Measurements from ENCODE around the gene PAIP2B.

PAIP2B gene

DNA sequence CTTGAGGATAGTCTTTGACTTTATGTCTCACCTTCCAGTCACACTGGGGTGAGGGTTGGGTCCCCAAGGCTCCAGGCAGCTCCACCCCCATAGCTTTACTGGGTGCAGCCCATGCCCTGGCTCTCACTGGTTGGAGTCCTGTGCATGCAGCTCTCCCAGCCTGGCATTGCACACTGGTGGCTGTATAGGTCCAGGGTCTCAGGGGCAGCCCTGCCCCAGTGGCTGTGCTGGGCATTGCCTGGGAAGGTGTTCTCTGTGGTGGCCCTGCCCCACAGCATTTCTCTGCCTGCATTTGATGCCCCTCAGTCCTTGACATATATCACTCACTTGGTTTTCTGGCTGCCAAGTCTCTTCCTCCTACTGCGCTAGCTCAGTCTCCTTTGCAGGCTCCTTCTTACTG, 75.3 kb downstream of the PAIP2B start:
- Histone ChIP-seq H3K9me2 (replicated peaks; ENCODE audit: control insufficient read depth, low read length) (no peaks in the 10 kb centered on the region), H4K20me1 (ENCODE audit: control insufficient read depth, insufficient read depth, low read depth, low read length) (no peaks in the 10 kb centered on the region), H3K9me3 (ENCODE audit: control insufficient read depth, insufficient read depth, low read length) (no peaks in the 10 kb centered on the region), H3K27ac (ENCODE audit: low read depth, low read length) (no peak overlapping the region), H3K27me3 (ENCODE audit: control insufficient read depth, low read length) (peaks cover 5% of the 10 kb centered on the region), H3F3A (ENCODE audit: control insufficient read depth, insufficient read depth) (no peaks in the 10 kb centered on the region; the same call in 1 of the 2 replicates), H3K36me3 (ENCODE audit: control insufficient read depth, low read length) (peaks cover 36% of the 10 kb centered on the region), H3K4me3 (ENCODE audit: low read length) (no peak overlapping the region), H3K4me2 (ENCODE audit: low read length) (no peak overlapping the region), H3K79me2 (ENCODE audit: control insufficient read depth, low read length) (no peaks in the 10 kb centered on the region), H3K4me1 (ENCODE audit: control insufficient read depth, low read length) (no peaks in the 10 kb centered on the region)
- no peak for TF ChIP-seq EZH2phosphoT487 (IDR thresholded peaks at IDR 0.05; ENCODE audit: borderline replicate concordance, low read length)
- TF ChIP-seq, protein P1, sequence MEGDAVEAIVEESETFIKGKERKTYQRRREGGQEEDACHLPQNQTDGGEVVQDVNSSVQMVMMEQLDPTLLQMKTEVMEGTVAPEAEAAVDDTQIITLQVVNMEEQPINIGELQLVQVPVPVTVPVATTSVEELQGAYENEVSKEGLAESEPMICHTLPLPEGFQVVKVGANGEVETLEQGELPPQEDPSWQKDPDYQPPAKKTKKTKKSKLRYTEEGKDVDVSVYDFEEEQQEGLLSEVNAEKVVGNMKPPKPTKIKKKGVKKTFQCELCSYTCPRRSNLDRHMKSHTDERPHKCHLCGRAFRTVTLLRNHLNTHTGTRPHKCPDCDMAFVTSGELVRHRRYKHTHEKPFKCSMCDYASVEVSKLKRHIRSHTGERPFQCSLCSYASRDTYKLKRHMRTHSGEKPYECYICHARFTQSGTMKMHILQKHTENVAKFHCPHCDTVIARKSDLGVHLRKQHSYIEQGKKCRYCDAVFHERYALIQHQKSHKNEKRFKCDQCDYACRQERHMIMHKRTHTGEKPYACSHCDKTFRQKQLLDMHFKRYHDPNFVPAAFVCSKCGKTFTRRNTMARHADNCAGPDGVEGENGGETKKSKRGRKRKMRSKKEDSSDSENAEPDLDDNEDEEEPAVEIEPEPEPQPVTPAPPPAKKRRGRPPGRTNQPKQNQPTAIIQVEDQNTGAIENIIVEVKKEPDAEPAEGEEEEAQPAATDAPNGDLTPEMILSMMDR (IDR thresholded peaks at IDR 0.05; ENCODE audit: low read depth, low read length, poor library complexity, severe bottlenecking) = no peak

DNA sequence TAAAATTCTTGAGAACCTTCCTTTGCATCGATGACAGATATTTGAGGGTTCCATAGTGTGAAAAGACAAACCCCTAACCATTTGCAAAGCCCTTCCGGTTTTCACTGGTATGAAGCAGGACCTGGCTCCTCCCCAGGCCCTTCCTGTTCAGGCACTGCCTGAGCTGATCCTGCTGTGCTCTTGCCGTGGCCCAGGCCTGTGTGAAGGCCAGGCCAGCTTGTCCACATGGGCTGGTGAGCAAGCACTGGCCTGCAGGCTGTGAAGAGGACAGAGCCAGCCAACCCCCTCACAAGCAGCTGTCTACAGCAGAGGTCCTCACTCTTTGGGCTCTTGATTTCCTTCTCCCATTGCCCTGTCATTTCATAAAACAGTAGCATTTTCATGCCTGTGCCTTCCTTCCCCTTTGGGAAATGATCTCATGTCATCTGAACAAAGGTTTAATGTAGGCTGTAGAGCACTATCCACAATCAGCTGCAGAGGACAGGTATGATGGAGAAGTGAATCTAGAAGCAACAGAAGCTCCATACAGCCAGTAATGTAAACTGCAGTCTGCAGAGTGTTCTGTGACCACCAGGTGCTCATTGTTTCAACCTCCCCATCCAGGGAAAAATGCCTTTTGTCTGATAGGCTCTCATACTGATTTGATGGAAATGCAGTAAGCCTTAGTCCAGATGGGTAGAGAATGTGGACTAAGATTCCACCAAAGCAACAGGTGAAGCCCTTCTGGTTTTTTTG, 76.7 kb downstream of the PAIP2B start:
- Histone ChIP-seq H3K4me3 (ENCODE audit: low read length) (no peak overlapping the region), H3K36me3 (ENCODE audit: control insufficient read depth, low read length) (peaks cover 49% of the 10 kb centered on the region), H4K20me1 (ENCODE audit: control insufficient read depth, insufficient read depth, low read depth, low read length) (no peaks in the 10 kb centered on the region)

DNA sequence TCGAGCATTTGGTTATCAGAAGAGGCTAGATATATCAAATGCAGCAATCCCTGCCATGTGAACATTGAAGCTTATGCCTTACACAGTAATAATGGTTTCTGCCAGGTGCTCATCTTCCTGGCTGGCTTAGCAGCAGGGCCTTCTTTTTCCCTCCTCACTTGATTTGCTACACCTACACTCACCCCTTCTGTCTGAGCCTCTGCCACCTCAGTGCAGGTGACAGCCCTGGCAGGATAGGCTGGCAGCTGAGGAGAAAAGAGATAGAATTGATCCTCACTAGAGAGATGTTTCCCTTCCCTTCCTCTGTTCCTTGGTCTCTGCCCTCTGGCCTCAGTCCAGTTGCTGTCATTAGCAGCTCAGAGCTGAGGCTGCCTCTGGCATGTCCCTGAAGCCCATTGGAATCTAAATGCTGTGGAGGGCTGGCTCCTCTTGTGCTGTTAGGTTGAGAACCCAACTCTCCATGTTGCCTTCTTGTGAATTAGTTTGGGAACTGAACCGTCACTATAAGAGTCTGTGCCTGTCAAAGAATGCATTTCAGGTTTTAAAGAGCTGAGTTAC, 78.3 kb downstream of the PAIP2B start:
- Histone ChIP-seq H3K4me1 (ENCODE audit: control insufficient read depth, low read length) (no peaks in the 10 kb centered on the region), H3K79me2 (ENCODE audit: control insufficient read depth, low read length) (no peaks in the 10 kb centered on the region), H3K27ac (ENCODE audit: low read depth, low read length) (no peak overlapping the region), H3F3A (ENCODE audit: control insufficient read depth, insufficient read depth) (no peaks in the 10 kb centered on the region; the same call in 1 of the 2 replicates), H3K9me2 (replicated peaks; ENCODE audit: control insufficient read depth, low read length) (no peaks in the 10 kb centered on the region), H3K9me3 (ENCODE audit: control insufficient read depth, insufficient read depth, low read length) (no peaks in the 10 kb centered on the region), H3K27me3 (ENCODE audit: control insufficient read depth, low read length) (no peaks in the 10 kb centered on the region), H3K4me3 (ENCODE audit: low read length) (no peak overlapping the region), H3K4me2 (ENCODE audit: low read length) (no peak overlapping the region), H3K36me3 (ENCODE audit: control insufficient read depth, low read length) (peaks cover 65% of the 10 kb centered on the region), H4K20me1 (ENCODE audit: control insufficient read depth, insufficient read depth, low read depth, low read length) (no peaks in the 10 kb centered on the region)
- TF ChIP-seq, protein P1 (IDR thresholded peaks at IDR 0.05; ENCODE audit: low read depth, low read length, poor library complexity, severe bottlenecking) = no peak
- no peak for TF ChIP-seq EZH2phosphoT487 (IDR thresholded peaks at IDR 0.05; ENCODE audit: borderline replicate concordance, low read length)

More for the DNA sequence above, 76.7 kb downstream of the PAIP2B start:
- peaks cover under 1% of the 10 kb centered on the region for H3K27me3 ChIP-seq (ENCODE audit: control insufficient read depth, low read length)
- no peaks in the 10 kb centered on the region for H3K79me2 ChIP-seq (ENCODE audit: control insufficient read depth, low read length)
- H3K9me3 ChIP-seq (ENCODE audit: control insufficient read depth, insufficient read depth, low read length) = no peaks in the 10 kb centered on the region
- no peak overlapping the region for H3K27ac ChIP-seq (ENCODE audit: low read depth, low read length)
- no peak for TF ChIP-seq EZH2phosphoT487 (IDR thresholded peaks at IDR 0.05; ENCODE audit: borderline replicate concordance, low read length)
- TF ChIP-seq, protein P1 (IDR thresholded peaks at IDR 0.05; ENCODE audit: low read depth, low read length, poor library complexity, severe bottlenecking) = no peak
- no peaks in the 10 kb centered on the region; the same call in 1 of the 2 replicates for H3F3A ChIP-seq (ENCODE audit: control insufficient read depth, insufficient read depth)
- H3K4me2 ChIP-seq (ENCODE audit: low read length) = no peak overlapping the region
- no peaks in the 10 kb centered on the region for H3K4me1 ChIP-seq (ENCODE audit: control insufficient read depth, low read length)
- H3K9me2 ChIP-seq (replicated peaks; ENCODE audit: control insufficient read depth, low read length) = no peaks in the 10 kb centered on the region

Data from DOHH2 (cell line).